A673 (cell line): ENCODE data around the gene HEXA.

Experiments used
- CTCF ChIP-seq: fragments of 300-800, 200-600 bp; sonication (generic); conservative IDR thresholded peaks from 2 replicates; pipeline ENCODE4 v1.5.1; 2017; ENCODE audit warnings: low read depth, mild to moderate bottlenecking, antibody characterized with exemption, low read length, moderate library complexity, mixed read lengths
- EZH2 ChIP-seq: fragments of 200-600 bp; sonication (generic); IDR thresholded peaks from 2 replicates; pipeline ENCODE4 v1.6.1; 2017; ENCODE audit warnings: borderline replicate concordance, low read depth, mild to moderate bottlenecking, mixed read lengths, antibody characterized with exemption, low read length; ENCODE audit not compliant: poor library complexity, severe bottlenecking

DNA sequence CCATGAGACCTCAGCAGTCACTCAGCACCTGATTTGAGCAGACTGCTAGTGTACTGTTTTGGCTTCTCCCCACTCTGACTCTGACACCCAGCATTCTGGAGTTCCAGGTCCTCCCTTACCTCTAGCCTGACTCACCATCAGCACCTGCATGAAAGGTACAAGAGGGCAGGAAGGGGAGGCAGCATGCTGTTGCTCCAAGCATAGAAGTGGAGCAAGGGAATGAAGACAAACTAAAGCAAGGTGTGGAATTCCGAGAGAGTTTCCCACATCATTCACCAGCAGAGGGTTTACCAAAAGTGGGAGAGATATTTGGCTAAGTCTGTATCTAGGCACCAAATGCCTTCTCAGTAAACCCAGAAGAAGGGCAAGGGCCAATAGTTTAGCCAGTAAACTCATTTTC, 21.3 kb downstream of the HEXA start:
- TF ChIP-seq CTCF (no peak), EZH2 (no peak)
